Measurements from ENCODE around the gene TAF1C. TPM values are rescaled to one million over a fixed set of nuclear protein-coding genes. Genes with fewer than 3 reads are reported as not detected.

The TAF1C gene
- total RNA-seq, 1 donor from 2014 or later: 94.7 TPM

GRCh38 chr16:84165746-84166145 lies 21.1 kb downstream of the TAF1C start:
- Mint-ChIP-seq H3K9me3 (ENCODE audit: low read depth) (no peaks in the 10 kb centered on the region), H3K27me3 (peaks cover 26% of the 10 kb centered on the region), H3K4me3 (ENCODE audit: low read depth) (no peak overlapping the region), H3K36me3 (ENCODE audit: insufficient read depth) (no peaks in the 10 kb centered on the region), H3K27ac (peak overlapping the region; percentile 58), H3K4me1 (ENCODE audit: low read depth) (no peaks in the 10 kb centered on the region)
- TF ChIP-seq, protein P1, sequence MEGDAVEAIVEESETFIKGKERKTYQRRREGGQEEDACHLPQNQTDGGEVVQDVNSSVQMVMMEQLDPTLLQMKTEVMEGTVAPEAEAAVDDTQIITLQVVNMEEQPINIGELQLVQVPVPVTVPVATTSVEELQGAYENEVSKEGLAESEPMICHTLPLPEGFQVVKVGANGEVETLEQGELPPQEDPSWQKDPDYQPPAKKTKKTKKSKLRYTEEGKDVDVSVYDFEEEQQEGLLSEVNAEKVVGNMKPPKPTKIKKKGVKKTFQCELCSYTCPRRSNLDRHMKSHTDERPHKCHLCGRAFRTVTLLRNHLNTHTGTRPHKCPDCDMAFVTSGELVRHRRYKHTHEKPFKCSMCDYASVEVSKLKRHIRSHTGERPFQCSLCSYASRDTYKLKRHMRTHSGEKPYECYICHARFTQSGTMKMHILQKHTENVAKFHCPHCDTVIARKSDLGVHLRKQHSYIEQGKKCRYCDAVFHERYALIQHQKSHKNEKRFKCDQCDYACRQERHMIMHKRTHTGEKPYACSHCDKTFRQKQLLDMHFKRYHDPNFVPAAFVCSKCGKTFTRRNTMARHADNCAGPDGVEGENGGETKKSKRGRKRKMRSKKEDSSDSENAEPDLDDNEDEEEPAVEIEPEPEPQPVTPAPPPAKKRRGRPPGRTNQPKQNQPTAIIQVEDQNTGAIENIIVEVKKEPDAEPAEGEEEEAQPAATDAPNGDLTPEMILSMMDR (IDR thresholded peaks at IDR 0.05; ENCODE audit: unreplicated experiment): no peak
- DNase-seq (ENCODE audit: low spot score, unreplicated experiment): no peak

DNA sequence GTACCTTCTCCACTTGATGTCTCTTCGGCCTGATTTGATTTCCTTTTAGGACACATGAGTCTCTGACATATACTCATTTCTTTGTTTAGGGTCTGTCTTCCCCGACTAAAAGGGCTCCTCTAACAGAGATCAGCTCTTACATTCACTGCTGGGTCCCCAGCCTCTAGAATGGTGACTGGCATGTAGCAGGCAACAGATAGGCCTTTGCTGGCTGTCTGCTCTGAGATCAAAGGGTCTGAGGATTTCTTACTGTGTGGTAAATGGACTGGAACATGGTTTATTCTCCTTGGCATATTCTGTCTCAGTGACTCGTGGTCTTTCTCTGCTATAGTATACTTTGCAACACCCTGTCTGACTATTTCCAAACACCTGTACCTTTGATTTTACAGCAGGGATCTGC lies 25.1 kb downstream of the TAF1C start:
- Mint-ChIP-seq H3K4me3 (ENCODE audit: low read depth) (no peak overlapping the region), H3K27me3 (peaks cover 25% of the 10 kb centered on the region), H3K4me1 (ENCODE audit: low read depth) (no peaks in the 10 kb centered on the region), H3K27ac (no peak overlapping the region), H3K36me3 (ENCODE audit: insufficient read depth) (no peaks in the 10 kb centered on the region), H3K9me3 (ENCODE audit: low read depth) (no peaks in the 10 kb centered on the region)
- TF ChIP-seq, protein P1 (IDR thresholded peaks at IDR 0.05; ENCODE audit: unreplicated experiment): no peak
- DNase-seq (ENCODE audit: low spot score, unreplicated experiment): no peak

GRCh38 chr16:84161037-84161436 lies 25.8 kb downstream of the TAF1C start:
- no peak for DNase-seq (ENCODE audit: low spot score, unreplicated experiment)
- H3K9me3 Mint-ChIP-seq (ENCODE audit: low read depth): no peaks in the 10 kb centered on the region
- H3K36me3 Mint-ChIP-seq (ENCODE audit: insufficient read depth): no peaks in the 10 kb centered on the region
- TF ChIP-seq, protein P1 (IDR thresholded peaks at IDR 0.05; ENCODE audit: unreplicated experiment): no peak
- peaks cover 25% of the 10 kb centered on the region for H3K27me3 Mint-ChIP-seq
- H3K4me3 Mint-ChIP-seq (ENCODE audit: low read depth): no peak overlapping the region
- no peak overlapping the region for H3K27ac Mint-ChIP-seq
- no peaks in the 10 kb centered on the region for H3K4me1 Mint-ChIP-seq (ENCODE audit: low read depth)

DNA sequence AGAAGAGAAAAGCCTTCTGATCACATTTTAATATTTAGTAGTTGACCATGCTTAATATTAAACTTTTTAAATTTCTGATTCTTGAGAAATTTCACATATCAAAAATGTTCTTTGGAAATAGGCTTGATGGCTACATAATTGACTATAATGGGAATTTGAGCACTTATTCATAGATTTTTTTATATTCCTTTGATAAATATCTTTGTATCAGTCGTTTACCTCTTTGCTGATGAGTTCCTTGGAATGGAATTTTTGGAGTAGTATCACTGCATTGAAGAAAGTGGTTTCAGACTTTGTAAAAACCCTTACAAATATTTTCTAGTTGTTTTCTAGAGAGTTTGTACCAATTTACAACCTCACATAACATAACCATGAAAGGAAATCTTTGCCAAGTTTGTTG lies 27.1 kb downstream of the TAF1C start:
- no peak overlapping the region for H3K4me3 Mint-ChIP-seq (ENCODE audit: low read depth)
- H3K4me1 Mint-ChIP-seq (ENCODE audit: low read depth): no peaks in the 10 kb centered on the region
- no peaks in the 10 kb centered on the region for H3K9me3 Mint-ChIP-seq (ENCODE audit: low read depth)
- no peaks in the 10 kb centered on the region for H3K36me3 Mint-ChIP-seq (ENCODE audit: insufficient read depth)
- TF ChIP-seq, protein P1 (IDR thresholded peaks at IDR 0.05; ENCODE audit: unreplicated experiment): no peak
- H3K27ac Mint-ChIP-seq: no peak overlapping the region
- peaks cover 25% of the 10 kb centered on the region for H3K27me3 Mint-ChIP-seq
- no peak for DNase-seq (ENCODE audit: low spot score, unreplicated experiment)

GRCh38 chr16:84159007-84159406 lies 27.9 kb downstream of the TAF1C start:
- Mint-ChIP-seq H3K9me3 (ENCODE audit: low read depth) (no peaks in the 10 kb centered on the region), H3K36me3 (ENCODE audit: insufficient read depth) (no peaks in the 10 kb centered on the region), H3K27me3 (peaks cover 19% of the 10 kb centered on the region), H3K4me3 (ENCODE audit: low read depth) (no peak overlapping the region), H3K27ac (no peak overlapping the region), H3K4me1 (ENCODE audit: low read depth) (no peaks in the 10 kb centered on the region)
- TF ChIP-seq, protein P1 (IDR thresholded peaks at IDR 0.05; ENCODE audit: unreplicated experiment): no peak
- no peak for DNase-seq (ENCODE audit: low spot score, unreplicated experiment)

Data from progenitor cell of endocrine pancreas (in vitro differentiated cells).